Fibroblast of villous mesenchyme (primary cell): Measurements from ENCODE around the gene CDK10. TPM values are rescaled to one million over a fixed set of nuclear protein-coding genes. Genes with fewer than 3 reads are reported as not detected.

Source experiments
- DNase-seq: peaks from one replicate; pipeline ENCODE4 v3.0.0-alpha.2; 2010; ENCODE audit warnings: low read depth
- H3K4me3 ChIP-seq: 2 replicates; pipeline ENCODE4 v1.5.1; 2011; ENCODE audit warnings: low read depth, mild to moderate bottlenecking, low read length
- CTCF ChIP-seq: IDR thresholded peaks from 2 replicates; pipeline ENCODE4 v1.5.1; 2012; ENCODE audit warnings: low read depth, mild to moderate bottlenecking, low read length; ENCODE audit not compliant: insufficient read depth
- total RNA-seq: library from RNA; depleted of rRNA; stranded (reverse); fragments of >200 nt; gene quantifications from 2 replicates; pipeline ENCODE4 v1.2.3, GENCODE V29; 2012

Gene CDK10
- total RNA-seq, 1 donor, result 51.0 TPM

GRCh38 chr16:89722392-89723278, 36.1 kb downstream of the CDK10 start:
- TF ChIP-seq CTCF, result no peak
- H3K4me3 ChIP-seq, result peak overlapping the region; percentile 82
- DNase-seq, result peak; percentile 58

- no peak for DNase-seq
- peak overlapping the region; percentile 82 for H3K4me3 ChIP-seq
- no peak for TF ChIP-seq CTCF
Measured at GRCh38 chr16:89723279-89724250, 37.1 kb downstream of the CDK10 start.

- H3K4me3 ChIP-seq, result no peak overlapping the region
- DNase-seq, result no peak
- TF ChIP-seq CTCF, result no peak
Measured at GRCh38 chr16:89727406-89728120, 41.1 kb downstream of the CDK10 start.

GRCh38 chr16:89729293-89729692, 42.8 kb downstream of the CDK10 start:
- no peak for DNase-seq
- H3K4me3 ChIP-seq, result no peak overlapping the region
- no peak for TF ChIP-seq CTCF

GRCh38 chr16:89729863-89730593, 43.5 kb downstream of the CDK10 start:
- H3K4me3 ChIP-seq, result no peak overlapping the region
- DNase-seq, result no peak
- TF ChIP-seq CTCF, result no peak
